H1 (cell line): Measurements from ENCODE around the gene BRIP1. TPM values are rescaled to one million over a fixed set of nuclear protein-coding genes. Genes with fewer than 3 reads are reported as not detected.

ENCODE experiments used
- CTCF ChIA-PET: fragments of 300-600 bp; sonication (Branson Sonifier 250); formaldehyde crosslinking; loops from one replicate; lab custom pipeline; 2021; ENCODE audit not compliant: partially characterized antibody; lab: Charles Lee
- POLR2A ChIA-PET: fragments of 300-600 bp; sonication (Branson Sonifier 250); formaldehyde crosslinking; loops from one replicate; lab custom pipeline; 2021; ENCODE audit warnings: inconsistent platforms; ENCODE audit not compliant: partially characterized antibody; lab: Charles Lee
- DNase-seq, 2 experiments: peaks; one replicate each; pipeline versions ENCODE4 v3.0.0 to v3.0.0-alpha.2; 2010 to 2022; ENCODE audit warnings: low spot score in 2 of 2, low read depth in 1 of 2, mixed read lengths in 1 of 2
- FAIRE-seq: peaks from 2 replicates; lab custom pipeline; 2011; peaks lifted over from hg19 to GRCh38; lab: Jason Lieb, UNC
- H2AFZ ChIP-seq: 2 replicates; pipeline ENCODE4 v1.8.1; 2012; ENCODE audit warnings: low read length, inconsistent platforms
- H2AK5ac ChIP-seq: 2 replicates; pipeline ENCODE4 v1.6.1; 2013; ENCODE audit warnings: low read depth, low read length
- H2BK120ac ChIP-seq: replicated peaks from 2 replicates; pipeline ENCODE3; 2013; ENCODE audit warnings: low read depth, low read length, inconsistent platforms
- H2BK12ac ChIP-seq: 2 replicates; pipeline ENCODE4 v1.6.1; 2013; ENCODE audit warnings: low read depth, low read length
- H2BK15ac ChIP-seq: 2 replicates; pipeline ENCODE4 v1.6.1; 2013; ENCODE audit warnings: low read length
- H2BK20ac ChIP-seq: 2 replicates; pipeline ENCODE4 v1.6.1; 2013; ENCODE audit warnings: low read length
- H2BK5ac ChIP-seq: 2 replicates; pipeline ENCODE4 v1.6.1; 2013; ENCODE audit warnings: low read depth, low read length
- H3K14ac ChIP-seq: 2 replicates; pipeline ENCODE4 v1.6.1; 2013; ENCODE audit warnings: inconsistent platforms; ENCODE audit not compliant: insufficient read length
- H3K18ac ChIP-seq: 2 replicates; pipeline ENCODE4 v1.6.1; 2013; ENCODE audit warnings: low read length; ENCODE audit errors: extremely low read depth
- H3K23ac ChIP-seq: 2 replicates; pipeline ENCODE4 v1.6.1; 2013; ENCODE audit warnings: inconsistent platforms; ENCODE audit not compliant: insufficient read length
- H3K23me2 ChIP-seq: 2 replicates; pipeline ENCODE4 v1.6.1; 2013; ENCODE audit warnings: low read depth, low read length
- H3K27ac ChIP-seq: 2 replicates; pipeline ENCODE4 v1.6.1; 2011; ENCODE audit warnings: low read depth, low read length, inconsistent platforms
- H3K27me3 ChIP-seq, 4 experiments: replicated peaks in 1 of 4; 1 replicate in 1 of 4; 2 replicates in 3 of 4; pipeline versions ENCODE4 v1.6.1 to v1.8.1; 2011 to 2013; ENCODE audit warnings: low read length in 3 of 4, mild to moderate bottlenecking in 3 of 4, inconsistent platforms in 2 of 4, mixed read lengths in 2 of 4, moderate library complexity in 1 of 4; ENCODE audit not compliant: control insufficient read depth in 3 of 4, insufficient read depth in 3 of 4; ENCODE audit errors: extremely low read depth in 1 of 4
- H3K36me3 ChIP-seq, 4 experiments: 2 replicates each; pipeline versions ENCODE4 v1.6.1 to v1.8.1; 2011 to 2013; ENCODE audit warnings: mild to moderate bottlenecking in 4 of 4, low read length in 3 of 4, moderate library complexity in 2 of 4, control low read depth in 1 of 4, inconsistent platforms in 1 of 4; ENCODE audit not compliant: insufficient read depth in 4 of 4, control insufficient read depth in 2 of 4
- H3K4ac ChIP-seq: replicated peaks from 2 replicates; pipeline ENCODE3; 2013; ENCODE audit warnings: low read length, low read depth, mixed read lengths, inconsistent platforms; ENCODE audit not compliant: insufficient read length
- H3K4me1 ChIP-seq, 4 experiments: replicated peaks in 1 of 4; 1 replicate in 1 of 4; 2 replicates in 3 of 4; pipeline versions ENCODE4 v1.6.1 to v1.8.1; 2011 to 2013; ENCODE audit warnings: low read length in 3 of 4, inconsistent platforms in 2 of 4, mixed read lengths in 1 of 4; ENCODE audit not compliant: insufficient read depth in 4 of 4, control insufficient read depth in 3 of 4
- H3K4me2 ChIP-seq, 2 experiments: 2 replicates each; pipeline versions ENCODE4 v1.6.1 to v1.8.1; 2011 to 2013; ENCODE audit warnings: low read depth in 2 of 2, low read length in 2 of 2, control low read depth in 1 of 2, inconsistent platforms in 1 of 2, mild to moderate bottlenecking in 1 of 2; ENCODE audit not compliant: insufficient read depth in 1 of 2
- H3K4me3 ChIP-seq, 4 experiments: fragments of 200-600, 300-600 bp in 1 of 4; sonication (generic), shearing (Covaris generic), sonication (Bioruptor Twin) in 1 of 4; 2 replicates each; pipeline versions ENCODE4 v1.5.1 to v1.8.1; 2011 to 2016; ENCODE audit warnings: low read length in 4 of 4, low read depth in 3 of 4, control low read depth in 2 of 4, inconsistent platforms in 2 of 4, mild to moderate bottlenecking in 2 of 4, mixed read lengths in 1 of 4, moderate library complexity in 1 of 4; ENCODE audit not compliant: insufficient read depth in 2 of 4; ENCODE audit errors: extremely low read depth in 1 of 4
- H3K56ac ChIP-seq: replicated peaks from 2 replicates; pipeline ENCODE3; 2013; ENCODE audit warnings: low read depth, mild to moderate bottlenecking, mixed read lengths, low read length, inconsistent platforms; ENCODE audit not compliant: insufficient read length
- H3K79me1 ChIP-seq: 2 replicates; pipeline ENCODE4 v1.6.1; 2013; ENCODE audit warnings: low read depth, low read length, control low read depth
- H3K79me2 ChIP-seq, 2 experiments: 2 replicates each; pipeline versions ENCODE4 v1.6.1 to v1.8.1; 2012 to 2013; ENCODE audit warnings: low read length in 2 of 2, mild to moderate bottlenecking in 2 of 2, inconsistent platforms in 1 of 2; ENCODE audit not compliant: insufficient read depth in 2 of 2, control insufficient read depth in 1 of 2
- H3K9ac ChIP-seq, 4 experiments: replicated peaks in 1 of 4; 1 replicate in 1 of 4; 2 replicates in 3 of 4; pipeline versions ENCODE4 v1.6.1 to v1.8.1; 2011 to 2013; ENCODE audit warnings: low read depth in 3 of 4, low read length in 3 of 4, control low read depth in 2 of 4, mild to moderate bottlenecking in 2 of 4, moderate library complexity in 2 of 4, inconsistent platforms in 1 of 4; ENCODE audit errors: extremely low read depth in 1 of 4
- H3K9me3 ChIP-seq, 2 experiments: 2 replicates each; pipeline versions ENCODE4 v1.6.1 to v1.8.1; 2012 to 2013; ENCODE audit warnings: mild to moderate bottlenecking in 2 of 2, moderate library complexity in 2 of 2, control low read depth in 1 of 2, inconsistent platforms in 1 of 2, low read depth in 1 of 2, low read length in 1 of 2, mixed read lengths in 1 of 2; ENCODE audit not compliant: insufficient read depth in 2 of 2
- H4K20me1 ChIP-seq, 2 experiments: replicated peaks in 1 of 2; 2 replicates each; pipeline versions ENCODE3 to v1.8.1; 2011 to 2013; ENCODE audit warnings: inconsistent platforms in 2 of 2, low read length in 2 of 2, mild to moderate bottlenecking in 1 of 2; ENCODE audit not compliant: insufficient read depth in 2 of 2, control insufficient read depth in 1 of 2
- H4K5ac ChIP-seq: 2 replicates; pipeline ENCODE4 v1.6.1; 2013; ENCODE audit warnings: low read length, low read depth, mixed read lengths, inconsistent platforms; ENCODE audit not compliant: insufficient read length
- H4K8ac ChIP-seq: 2 replicates; pipeline ENCODE4 v1.8.0; 2013; ENCODE audit warnings: mild to moderate bottlenecking, moderate library complexity, low read length, inconsistent platforms; ENCODE audit not compliant: insufficient read depth; ENCODE audit errors: extremely low read depth
- H4K91ac ChIP-seq: replicated peaks from 2 replicates; pipeline ENCODE3; 2013; ENCODE audit warnings: low read length, mixed read lengths, inconsistent platforms; ENCODE audit not compliant: insufficient read length
- GTF2F1 ChIP-seq: IDR thresholded peaks from 2 replicates; pipeline ENCODE4 v1.6.1; 2012; ENCODE audit warnings: low read depth, low read length, improper control_type of control experiment, borderline replicate concordance
- SUZ12 ChIP-seq: fragments of 200-600 bp; sonication (generic); IDR thresholded peaks from 2 replicates; pipeline ENCODE4 v1.6.1; 2012; ENCODE audit warnings: mild to moderate bottlenecking, inconsistent platforms, low read length, moderate library complexity, mixed read lengths
- ZNF274 ChIP-seq: IDR thresholded peaks from 2 replicates; pipeline ENCODE4 v1.7.0; 2012; ENCODE audit warnings: low read length, borderline replicate concordance; ENCODE audit errors: extremely low read depth
- WGBS, 2 experiments: shearing (Covaris generic) in 1 of 2; methylation state at CpG; one replicate each; pipeline versions ENCODE4 v1.1.6 to v1.1.7; 2013 to 2015; ENCODE audit warnings: low lambda C conversion rate in 2 of 2, mixed read lengths in 2 of 2, inconsistent platforms in 1 of 2, low coverage in 1 of 2, missing lambda C conversion rate in 1 of 2; ENCODE audit not compliant: insufficient replicate concordance in 2 of 2, insufficient coverage in 1 of 2, insufficient read length in 1 of 2; ENCODE audit errors: extremely low coverage in 1 of 2, missing lambda C conversion rate in 1 of 2; 5-methylcytosine and 5-hydroxymethylcytosine counted together
- polyA plus RNA-seq, 7 experiments: library from polyadenylated mRNA; depleted of rRNA in 3 of 7; stranded (reverse) in 5 of 7; unstranded in 2 of 7; fragments of >200 nt in 5 of 7; fragments of 200-250 nt in 2 of 7; gene quantifications; 1 replicate in 5 of 7; 2 replicates in 1 of 7; 4 replicates in 1 of 7; pipeline versions ENCODE4 v1.2.1 to v1.2.3, GENCODE V29; 2011 to 2013; ENCODE audit warnings: missing spikeins in 2 of 7, mixed read lengths in 2 of 7
- total RNA-seq: library from RNA; stranded (reverse); fragmentation: NEBNext Ultra II Directional; extraction: Animal tissue kit (Norgen Biotek cat#: 25700); gene quantifications from 2 replicates; pipeline ENCODE4 v1.2.1, GENCODE V29; 2021
- TF ChIP-seq, protein P1 (sequence below), 3 experiments: IDR thresholded peaks; 1 replicate in 2 of 3; 2 replicates in 1 of 3; pipeline versions ENCODE4 v1.5.1 to v1.6.1; 2011; ENCODE audit warnings: low read length in 3 of 3, mild to moderate bottlenecking in 3 of 3, inconsistent platforms in 2 of 3, low read depth in 1 of 3, moderate library complexity in 1 of 3; ENCODE audit not compliant: insufficient read depth in 1 of 3; ENCODE audit errors: control extremely low read depth in 1 of 3

BRIP1 gene
- total and polyA plus RNA-seq, 2 of the 8 experiments (the other 6 are each of a cell fraction or from before 2014, with no cell fraction given): 5.8 to 19.2 TPM

DNA sequence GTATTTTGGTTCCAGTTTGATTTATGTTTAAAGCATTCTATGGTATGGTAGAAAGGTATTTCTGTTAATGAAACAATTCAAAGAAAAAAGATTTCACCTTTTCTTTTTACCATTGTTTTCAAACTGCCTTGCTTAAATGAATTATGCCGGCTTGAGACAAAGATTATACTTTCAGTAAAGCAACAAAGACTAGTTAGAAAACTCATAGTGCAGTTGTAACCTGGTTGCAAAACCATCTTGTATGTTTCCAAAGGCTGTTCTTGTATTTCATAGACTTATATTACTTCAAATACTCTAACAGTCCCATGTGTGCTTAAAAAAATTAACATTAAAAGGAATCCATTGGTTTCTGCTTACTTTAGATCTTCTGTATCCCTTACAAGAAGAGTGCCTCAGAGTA lies 153.8 kb downstream of the BRIP1 start:
- WGBS, 2 experiments: 93% methylated on average over 1 of the region's 1 CpG; no CpG with 5 or more reads in 1 of the 2 experiments
- CTCF ChIA-PET: no interaction called here

More for the DNA sequence above, 153.8 kb downstream of the BRIP1 start:
- Histone ChIP-seq H2AK5ac (no peak overlapping the region), H3K4me1 (no peaks in the 10 kb centered on the region), H3K36me3 (peaks cover 0 to 7% (median 2%) of the 10 kb centered on the region in 4 experiments; a peak in 4 of 8 replicates), H4K91ac (no peak overlapping the region), H3K23ac (no peak overlapping the region), H2BK5ac (no peak overlapping the region), H4K5ac (no peak overlapping the region), H2BK15ac (no peak overlapping the region), H3K9me3 (peaks cover 0 to 5% of the 10 kb centered on the region in 2 experiments; a peak in 1 of 4 replicates), H3K79me2 (no peaks in the 10 kb centered on the region), H3K18ac (no peak overlapping the region), H2BK120ac (no peak overlapping the region), H3K14ac (no peak overlapping the region), H3K23me2 (no peaks in the 10 kb centered on the region), H4K8ac (no peak overlapping the region), H3K9ac (no peak overlapping the region), H3K79me1 (no peaks in the 10 kb centered on the region), H3K4me2 (no peak overlapping the region), H3K27ac (no peak overlapping the region), H3K56ac (no peak overlapping the region), H2BK20ac (no peak overlapping the region), H3K4ac (no peak overlapping the region), H3K27me3 (no peaks in the 10 kb centered on the region), H2BK12ac (no peak overlapping the region), H3K4me3 (no peak overlapping the region), H4K20me1 (no peaks in the 10 kb centered on the region), H2AFZ (no peak overlapping the region)
- TF ChIP-seq SUZ12 (no peak), GTF2F1 (no peak), ZNF274 (no peak)
- TF ChIP-seq, protein P1, sequence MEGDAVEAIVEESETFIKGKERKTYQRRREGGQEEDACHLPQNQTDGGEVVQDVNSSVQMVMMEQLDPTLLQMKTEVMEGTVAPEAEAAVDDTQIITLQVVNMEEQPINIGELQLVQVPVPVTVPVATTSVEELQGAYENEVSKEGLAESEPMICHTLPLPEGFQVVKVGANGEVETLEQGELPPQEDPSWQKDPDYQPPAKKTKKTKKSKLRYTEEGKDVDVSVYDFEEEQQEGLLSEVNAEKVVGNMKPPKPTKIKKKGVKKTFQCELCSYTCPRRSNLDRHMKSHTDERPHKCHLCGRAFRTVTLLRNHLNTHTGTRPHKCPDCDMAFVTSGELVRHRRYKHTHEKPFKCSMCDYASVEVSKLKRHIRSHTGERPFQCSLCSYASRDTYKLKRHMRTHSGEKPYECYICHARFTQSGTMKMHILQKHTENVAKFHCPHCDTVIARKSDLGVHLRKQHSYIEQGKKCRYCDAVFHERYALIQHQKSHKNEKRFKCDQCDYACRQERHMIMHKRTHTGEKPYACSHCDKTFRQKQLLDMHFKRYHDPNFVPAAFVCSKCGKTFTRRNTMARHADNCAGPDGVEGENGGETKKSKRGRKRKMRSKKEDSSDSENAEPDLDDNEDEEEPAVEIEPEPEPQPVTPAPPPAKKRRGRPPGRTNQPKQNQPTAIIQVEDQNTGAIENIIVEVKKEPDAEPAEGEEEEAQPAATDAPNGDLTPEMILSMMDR (IDR thresholded peaks at IDR 0.05; ENCODE audit: control extremely low read depth in 1 of 3, insufficient read depth in 1 of 3, low read depth in 1 of 3, low read length in 3 of 3): no peak
- POLR2A ChIA-PET: no interaction called here
- DNase-seq (no peak), FAIRE-seq (no peak)
